GM18873 (cell line): ENCODE results near the gene CAMTA1.

Experiments used
- ATAC-seq: cut with Tn5 transposase; IDR thresholded peaks from one replicate; pipeline ENCODE4 v1.9.1; 2021; ENCODE audit warnings: mild to moderate bottlenecking, moderate library complexity, moderate number of reproducible peaks; ENCODE audit not compliant: unreplicated experiment, low FRiP score

CAMTA1 gene

GRCh38 chr1:7524341-7525337 lies 739.4 kb downstream of the CAMTA1 start:
- no peak for ATAC-seq

GRCh38 chr1:7525338-7526063 lies 740.2 kb downstream of the CAMTA1 start:
- ATAC-seq, result no peak

DNA sequence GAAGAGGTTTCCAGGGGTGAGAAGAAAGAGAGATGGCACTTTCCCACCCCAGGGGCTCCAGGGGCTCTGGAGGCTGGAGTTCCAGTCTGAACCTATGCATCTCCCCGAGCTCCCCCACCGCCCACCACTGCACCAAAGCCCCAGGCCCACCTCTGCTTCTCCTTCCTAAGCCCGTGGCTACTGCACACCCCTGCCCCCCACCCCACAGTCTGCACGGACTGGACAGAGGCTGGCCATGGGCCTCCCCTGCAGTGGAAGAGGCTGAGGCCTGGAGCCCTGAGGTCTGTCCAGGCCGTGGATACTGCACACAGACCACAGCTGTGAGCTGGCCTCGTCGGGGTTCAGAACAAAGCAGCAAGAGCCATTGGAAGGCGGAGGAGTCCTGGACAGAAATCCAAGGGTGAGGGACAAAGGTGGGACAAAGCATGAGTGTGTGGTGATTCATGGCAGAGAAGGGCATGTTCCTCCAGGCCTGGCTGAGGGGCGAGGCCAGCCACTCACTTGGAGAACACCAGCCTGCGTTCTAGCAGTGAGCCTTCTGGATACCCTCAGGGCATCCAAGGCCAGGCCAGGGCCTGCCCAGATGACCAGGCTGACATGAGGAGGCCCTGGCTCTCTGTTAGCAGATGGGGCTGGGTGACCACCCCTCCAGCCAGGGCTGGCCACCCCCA lies 741.1 kb downstream of the CAMTA1 start:
- ATAC-seq, result no peak

DNA sequence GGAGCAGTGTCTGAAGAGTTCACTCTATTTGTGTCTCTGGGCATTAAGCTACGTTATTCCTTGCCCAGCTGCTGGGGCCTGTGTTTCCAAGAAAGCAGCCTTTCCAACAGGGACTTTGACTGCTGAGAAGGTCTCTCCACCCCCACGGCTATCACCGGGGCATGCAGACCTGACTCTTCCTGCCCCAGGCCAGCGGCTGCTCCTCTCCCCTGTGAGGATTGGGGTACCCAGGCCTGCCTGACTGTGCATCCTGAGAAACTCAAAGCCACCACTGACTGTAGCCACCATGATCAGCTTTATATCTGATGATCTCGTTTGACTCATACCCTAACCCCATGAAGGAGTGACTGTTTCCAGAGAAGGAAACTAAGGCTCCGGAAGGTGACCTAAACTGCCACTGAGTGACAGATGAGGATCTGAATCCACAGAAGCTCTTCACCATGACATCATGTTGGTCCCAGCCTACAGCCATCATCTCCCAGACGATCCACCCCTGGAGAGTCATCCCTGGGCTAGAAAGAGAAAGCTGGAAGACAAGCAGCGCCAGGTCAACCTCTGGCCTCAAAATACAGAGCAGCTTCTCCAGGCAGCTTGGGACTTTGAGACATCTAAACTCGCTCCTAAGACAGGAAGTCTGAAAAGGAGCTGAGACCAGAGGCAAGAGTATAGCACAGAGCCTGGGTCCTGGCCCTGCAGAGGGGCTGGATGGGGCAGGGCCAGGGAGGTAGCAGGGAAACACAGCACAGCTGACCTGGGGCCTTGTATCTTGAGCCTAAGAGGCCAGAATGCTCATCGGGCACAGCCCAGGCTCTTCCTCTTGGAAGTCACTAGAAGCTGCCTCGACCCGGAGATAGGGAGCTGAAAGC lies 741.8 kb downstream of the CAMTA1 start:
- ATAC-seq, result no peak

GRCh38 chr1:7527733-7528045 lies 742.4 kb downstream of the CAMTA1 start:
- ATAC-seq, result no peak

DNA sequence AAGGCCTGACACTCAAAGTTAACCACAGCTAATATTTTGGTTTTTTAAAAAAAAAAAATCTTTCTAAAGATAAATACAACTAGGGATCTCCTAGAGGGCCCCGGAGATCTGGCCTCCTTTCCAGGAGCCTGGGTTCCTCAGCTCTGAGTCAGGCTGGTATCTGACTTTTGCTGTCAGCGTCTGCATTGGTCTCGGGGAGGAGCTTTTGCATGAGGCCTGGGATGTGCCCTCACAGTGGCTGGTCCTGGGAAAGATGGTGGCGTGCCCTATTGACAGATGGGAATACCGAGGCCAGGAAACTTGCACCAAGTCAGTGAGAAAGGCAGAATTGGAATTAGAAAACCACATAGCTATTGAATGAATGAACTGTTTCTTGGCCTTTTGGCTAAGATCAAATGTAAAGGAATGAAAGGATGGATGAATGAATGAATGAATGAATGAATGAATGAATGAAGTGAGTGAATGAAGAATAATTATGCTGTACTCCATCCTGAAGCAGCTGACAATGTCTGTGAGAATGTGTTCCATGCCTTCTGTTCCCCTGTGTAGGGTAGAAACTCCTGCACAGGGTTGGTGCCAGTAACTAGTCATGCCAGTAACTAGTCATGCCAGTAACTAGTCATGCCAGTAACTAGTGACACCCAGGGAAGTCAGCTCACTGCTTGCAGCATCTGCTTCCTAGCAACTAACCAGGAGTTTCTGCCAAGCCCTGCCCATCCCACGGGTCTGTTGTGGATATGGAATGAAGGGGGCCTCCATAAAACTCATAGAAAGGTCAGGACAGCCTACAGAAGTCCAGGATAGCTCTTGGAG lies 743.3 kb downstream of the CAMTA1 start:
- no peak for ATAC-seq

DNA sequence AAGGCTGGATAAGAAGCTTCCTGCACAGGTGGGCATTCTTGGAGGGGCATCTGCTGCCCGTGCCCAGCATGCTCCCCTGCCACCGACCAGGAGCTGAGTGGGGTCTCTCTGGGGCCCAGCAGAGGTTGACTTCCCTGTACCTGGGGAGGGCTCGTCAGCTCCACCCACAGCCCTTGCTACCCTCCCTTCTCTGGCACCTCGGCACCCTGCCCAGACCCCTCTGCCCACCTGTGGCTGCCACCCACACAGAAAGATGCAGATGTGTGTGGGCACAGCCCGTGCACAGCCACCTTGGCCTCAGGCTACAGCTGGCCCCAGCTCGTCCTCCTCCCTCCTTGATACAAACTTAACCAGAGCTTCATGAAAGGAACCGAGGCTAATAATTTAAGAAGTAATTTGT lies 744.7 kb downstream of the CAMTA1 start:
- ATAC-seq, result no peak

GRCh38 chr1:7531562-7532340 lies 746.5 kb downstream of the CAMTA1 start:
- no peak for ATAC-seq

DNA sequence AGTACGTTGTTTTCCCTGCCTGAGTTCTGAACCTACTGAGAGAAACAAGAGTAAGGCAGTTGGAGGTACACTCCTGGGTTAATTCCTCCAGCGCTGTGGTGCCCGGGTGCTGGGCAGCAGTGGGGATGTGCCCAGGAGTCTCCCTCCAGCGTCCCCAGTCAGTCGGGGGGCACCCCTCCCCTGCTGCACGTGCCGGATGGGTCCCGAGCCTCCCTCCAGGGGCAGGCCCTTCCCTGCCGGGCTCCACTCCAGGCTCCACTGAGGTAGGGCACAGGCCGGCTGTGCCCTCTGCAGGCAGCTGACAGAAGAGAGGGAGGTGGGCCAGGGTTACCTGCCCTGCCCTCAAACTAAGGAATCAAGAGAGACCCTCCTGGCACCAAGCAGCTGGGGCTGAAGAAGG lies 747.8 kb downstream of the CAMTA1 start:
- no peak for ATAC-seq

- ATAC-seq, result no peak
Measured at GRCh38 chr1:7534061-7534825, 749.0 kb downstream of the CAMTA1 start.

- no peak for ATAC-seq
Measured at GRCh38 chr1:7535016-7535415, 749.8 kb downstream of the CAMTA1 start.

DNA sequence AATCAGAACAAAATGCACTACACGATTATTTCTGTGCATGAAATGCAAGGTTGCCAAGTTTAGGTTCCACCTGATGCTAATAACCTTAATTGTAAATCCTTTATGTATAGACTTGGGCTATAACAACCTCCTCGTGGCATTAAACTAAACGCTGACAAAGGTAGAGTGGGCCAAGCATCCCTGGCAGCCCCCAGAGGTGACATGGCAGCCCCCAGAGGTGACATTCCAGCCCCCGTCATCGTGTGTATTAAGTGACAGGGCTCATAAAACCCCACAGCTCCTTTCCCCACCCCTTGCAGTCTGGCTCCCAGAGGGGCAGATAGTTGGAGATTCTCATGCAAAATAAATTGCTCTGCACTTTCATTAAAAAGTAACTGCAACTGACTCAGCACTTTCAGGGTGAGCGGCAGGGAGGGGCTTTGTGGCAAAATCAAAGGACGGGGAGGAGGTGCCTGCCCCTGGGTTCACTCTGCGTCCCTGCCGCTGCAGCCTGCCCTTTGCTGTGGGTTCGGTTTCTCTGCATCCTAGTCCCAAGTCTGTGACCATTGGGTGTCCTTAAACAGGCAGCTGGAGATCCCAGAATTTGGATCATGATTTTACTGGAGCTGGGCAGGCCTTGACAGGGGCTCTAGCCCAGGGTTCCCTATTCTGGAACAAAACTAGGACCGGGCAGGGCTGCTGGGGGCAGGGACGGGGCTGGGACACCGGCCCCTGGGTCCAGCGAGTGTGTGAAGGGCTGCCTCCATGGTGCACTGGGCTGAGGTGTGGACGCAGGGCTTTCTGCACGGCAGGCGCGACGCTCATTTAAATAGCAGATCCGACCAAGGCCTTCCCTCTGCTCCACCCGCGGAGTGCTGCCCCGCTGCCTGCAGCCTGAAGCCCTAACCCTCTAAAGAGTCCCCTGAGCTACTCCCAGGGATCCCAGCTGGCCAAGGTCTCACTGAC lies 751.0 kb downstream of the CAMTA1 start:
- ATAC-seq, result no peak

- no peak for ATAC-seq
Measured at GRCh38 chr1:7536891-7537591, 751.8 kb downstream of the CAMTA1 start.

- no peak for ATAC-seq
Measured at GRCh38 chr1:7538033-7538432, 752.8 kb downstream of the CAMTA1 start.

DNA sequence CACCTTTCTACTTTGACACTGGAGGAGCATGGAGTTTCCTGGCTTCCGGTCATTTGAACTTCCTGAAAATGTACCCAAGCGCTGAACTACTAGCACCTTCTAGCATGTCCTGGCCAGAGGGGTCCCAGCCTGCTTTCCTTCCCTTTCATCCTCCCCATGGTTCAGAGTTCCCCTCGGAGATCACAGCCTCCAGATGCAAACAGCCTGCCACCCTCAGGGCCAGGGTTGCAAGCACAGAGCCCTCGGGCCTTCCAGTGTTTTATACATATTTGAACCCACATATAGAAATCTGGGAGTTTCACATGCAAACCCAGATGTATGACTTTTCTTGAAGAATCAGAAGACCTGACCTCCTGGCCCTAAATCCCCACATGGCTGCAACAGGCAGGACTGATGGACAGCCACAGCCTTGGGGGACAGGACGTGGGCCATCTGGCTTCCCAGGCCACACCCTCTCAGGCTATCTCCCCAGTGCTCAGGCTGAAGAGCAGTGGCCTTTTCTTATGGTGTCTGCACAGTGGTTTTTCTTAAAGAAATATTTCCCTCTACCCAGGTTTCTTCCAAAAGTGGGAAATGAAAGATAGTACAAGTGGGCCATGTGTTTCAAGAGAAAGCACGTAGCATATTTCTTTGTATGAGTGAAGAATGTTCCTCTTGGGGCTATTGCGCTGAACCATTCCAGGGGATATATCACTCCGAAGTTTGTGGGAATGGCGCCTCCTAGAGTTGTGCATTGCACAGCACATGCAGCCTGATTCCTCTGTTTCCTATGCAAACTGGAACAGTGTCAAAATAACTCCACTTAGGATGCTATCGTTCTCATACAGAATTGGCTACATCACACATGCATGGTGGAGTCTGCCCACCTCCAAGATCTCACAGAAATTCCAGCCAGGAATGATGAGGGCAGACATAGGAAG lies 753.9 kb downstream of the CAMTA1 start:
- ATAC-seq, result no peak
